Prostate gland (tissue), 2 donors: ENCODE results near the gene SDC1.

Experiments used
- POLR2A ChIP-seq: fragments of 450-650 bp; IDR thresholded peaks from one replicate; pipeline ENCODE4 v1.6.1; 2016; ENCODE audit warnings: antibody characterized with exemption, mild to moderate bottlenecking
- TF ChIP-seq, protein P1 (sequence below), 4 experiments: fragments of 200-600 bp in 2 of 4; fragments of 450-650 bp in 2 of 4; sonication (generic) in 2 of 4; IDR thresholded peaks; 1 replicate in 3 of 4; 2 replicates in 1 of 4; pipeline ENCODE4 v1.5.1; 2016 to 2019; ENCODE audit warnings: antibody characterized with exemption in 4 of 4, mild to moderate bottlenecking in 2 of 4, moderate library complexity in 2 of 4

DNA sequence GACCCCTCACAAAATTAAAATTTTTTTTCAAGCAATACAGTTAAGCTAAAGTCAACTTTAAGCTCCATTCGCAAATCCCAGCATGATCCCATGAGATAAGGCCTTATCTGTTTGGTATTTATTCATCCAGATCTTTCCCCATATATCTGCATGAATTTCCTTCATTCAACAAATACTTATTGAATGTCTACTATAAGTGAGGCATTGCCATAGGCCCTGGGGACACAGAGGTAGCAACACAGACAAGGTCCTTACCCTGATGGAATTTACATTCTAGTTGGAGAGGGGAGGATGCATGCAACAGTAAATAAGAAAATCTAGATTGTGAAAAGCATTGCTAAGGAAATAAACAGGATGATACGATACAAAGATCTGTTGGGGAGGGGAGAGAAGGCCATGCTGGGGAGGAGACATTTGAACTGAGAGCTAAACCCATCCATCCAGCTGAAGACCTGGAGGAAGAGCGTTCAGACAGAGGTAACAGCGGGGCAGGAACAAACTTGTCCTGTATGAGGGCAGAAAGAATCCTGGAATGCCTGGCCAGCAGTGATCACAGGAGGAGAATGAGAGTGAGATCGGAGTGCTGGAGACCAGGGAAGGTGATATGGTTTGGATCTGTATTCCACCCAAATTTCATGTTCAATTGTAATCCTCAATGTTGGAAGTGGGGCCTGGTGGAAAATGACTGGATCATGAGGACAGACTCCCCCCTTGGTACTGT lies 71.6 kb downstream of the SDC1 start:
- TF ChIP-seq, protein P1, sequence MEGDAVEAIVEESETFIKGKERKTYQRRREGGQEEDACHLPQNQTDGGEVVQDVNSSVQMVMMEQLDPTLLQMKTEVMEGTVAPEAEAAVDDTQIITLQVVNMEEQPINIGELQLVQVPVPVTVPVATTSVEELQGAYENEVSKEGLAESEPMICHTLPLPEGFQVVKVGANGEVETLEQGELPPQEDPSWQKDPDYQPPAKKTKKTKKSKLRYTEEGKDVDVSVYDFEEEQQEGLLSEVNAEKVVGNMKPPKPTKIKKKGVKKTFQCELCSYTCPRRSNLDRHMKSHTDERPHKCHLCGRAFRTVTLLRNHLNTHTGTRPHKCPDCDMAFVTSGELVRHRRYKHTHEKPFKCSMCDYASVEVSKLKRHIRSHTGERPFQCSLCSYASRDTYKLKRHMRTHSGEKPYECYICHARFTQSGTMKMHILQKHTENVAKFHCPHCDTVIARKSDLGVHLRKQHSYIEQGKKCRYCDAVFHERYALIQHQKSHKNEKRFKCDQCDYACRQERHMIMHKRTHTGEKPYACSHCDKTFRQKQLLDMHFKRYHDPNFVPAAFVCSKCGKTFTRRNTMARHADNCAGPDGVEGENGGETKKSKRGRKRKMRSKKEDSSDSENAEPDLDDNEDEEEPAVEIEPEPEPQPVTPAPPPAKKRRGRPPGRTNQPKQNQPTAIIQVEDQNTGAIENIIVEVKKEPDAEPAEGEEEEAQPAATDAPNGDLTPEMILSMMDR (IDR thresholded peaks at IDR 0.05), result no peak
- no peak for TF ChIP-seq POLR2A
